ENCODE data around the gene HYOU1.
"Not testable (repeated sequence)": the region's sequence is repeated elsewhere in the genome, so short reads cannot be mapped to it uniquely, and the experiment has no call there.

The HYOU1 gene

GRCh38 chr11:119018074-119018938 is 38.7 kb downstream of the HYOU1 start, which contains the start of the genes RPS25 and TRAPPC4:
TSS of gene RPS25 (minus strand) at chr11:119018343. CDS start at chr11:119018284, 59 bp downstream.
TSS of gene TRAPPC4 (plus strand) at chr11:119018766. CDS start at chr11:119018796, 30 bp downstream.
- peak; percentile 91 to 92 for DNase-seq (ENCODE audit: low read depth in 2 of 2)

GRCh38 chr11:119017377-119017776 is 39.6 kb downstream of the HYOU1 start:
- DNase-seq (ENCODE audit: low read depth in 2 of 2) = not testable (repeated sequence)

GRCh38 chr11:119016216-119017009 is 40.6 kb downstream of the HYOU1 start:
- DNase-seq (ENCODE audit: low read depth in 2 of 2) = no peak

- no peak for DNase-seq (ENCODE audit: low read depth in 2 of 2)
These were observed 41.9 kb downstream of the HYOU1 start for GRCh38 chr11:119015054-119015611.

- no peak for DNase-seq (ENCODE audit: low read depth in 2 of 2)
These were observed 42.6 kb downstream of the HYOU1 start for GRCh38 chr11:119014209-119014924.

GRCh38 chr11:119012629-119013170 is 44.3 kb downstream of the HYOU1 start:
- no peak for DNase-seq (ENCODE audit: low read depth in 2 of 2)

- DNase-seq (ENCODE audit: low read depth in 2 of 2) = no peak
These were observed 45.4 kb downstream of the HYOU1 start for GRCh38 chr11:119011476-119012053.

- DNase-seq (ENCODE audit: low read depth in 2 of 2) = no peak
These were observed 50.3 kb downstream of the HYOU1 start for GRCh38 chr11:119006656-119007055.

- no peak for DNase-seq (ENCODE audit: low read depth in 2 of 2)
These were observed 56.1 kb downstream of the HYOU1 start for GRCh38 chr11:119000906-119001305.

- DNase-seq (ENCODE audit: low read depth in 2 of 2) = no peak
These were observed 58.2 kb downstream of the HYOU1 start for GRCh38 chr11:118998822-118999221.

GRCh38 chr11:118998388-118998717 is 58.7 kb downstream of the HYOU1 start:
- DNase-seq (ENCODE audit: low read depth in 2 of 2) = no peak

- peak; percentile 86 to 92 for DNase-seq (ENCODE audit: low read depth in 2 of 2)
These were observed 59.2 kb downstream of the HYOU1 start, which contains the start of gene CENATAC for GRCh38 chr11:118997627-118998387. TSS of gene CENATAC (plus strand) at chr11:118998138. CDS start at chr11:118998198, 60 bp downstream.

- DNase-seq (ENCODE audit: low read depth in 2 of 2) = no peak
These were observed 59.9 kb downstream of the HYOU1 start for GRCh38 chr11:118996926-118997626.
